SH-SY5Y (cell line): ENCODE results near the gene KLHL22.

Source experiments
- GATA2 ChIP-seq: IDR thresholded peaks from 2 replicates; pipeline ENCODE4 v1.6.1; 2011; ENCODE audit warnings: mild to moderate bottlenecking, low read depth, low read length
- GATA3 ChIP-seq: IDR thresholded peaks from 2 replicates; pipeline ENCODE4 v1.6.1; 2011; ENCODE audit warnings: low read depth, mild to moderate bottlenecking, low read length, moderate library complexity

DNA sequence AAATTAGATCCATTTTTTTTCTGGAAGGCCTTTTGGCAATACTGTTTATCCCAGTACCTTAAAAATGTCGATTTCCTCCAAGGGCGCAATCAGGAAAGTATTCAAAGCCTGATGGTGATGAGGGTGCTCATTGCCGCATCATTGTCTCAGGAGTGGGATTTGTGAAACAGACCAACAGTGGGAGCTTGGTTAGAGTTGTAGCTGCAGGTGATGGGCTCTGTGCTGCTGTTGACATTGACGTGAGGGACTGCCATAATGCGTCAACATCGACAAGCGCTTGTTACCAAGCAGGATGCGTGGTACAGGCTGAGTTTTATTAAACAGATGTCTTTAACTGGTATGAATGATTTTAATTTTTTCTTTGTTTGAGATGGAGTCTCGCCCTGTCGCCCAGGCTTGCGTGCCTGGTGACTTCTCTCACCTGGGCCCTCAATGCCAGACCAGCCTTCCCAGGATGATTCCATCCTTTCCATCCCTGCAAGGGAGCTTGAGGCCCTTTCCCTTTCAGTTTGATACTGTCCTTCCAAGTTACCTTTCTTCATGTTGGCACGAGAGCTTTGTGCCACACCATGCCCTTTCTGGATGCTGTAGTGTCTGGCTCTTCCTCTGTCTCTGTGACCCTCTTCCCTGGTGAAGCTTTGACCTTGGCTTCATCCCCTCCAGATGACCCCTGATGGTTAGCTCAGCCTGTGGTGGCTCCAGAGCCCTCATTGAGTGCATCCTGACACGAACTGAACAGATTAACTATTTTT, 22.4 kb upstream of the KLHL22 start:
- TF ChIP-seq GATA2 (no peak), GATA3 (no peak)
